Measurements from ENCODE around the gene DPPA4. TPM values are rescaled to one million over a fixed set of nuclear protein-coding genes. Genes with fewer than 3 reads are reported as not detected.

DPPA4 gene
- total RNA-seq, 1 donor from 2014 or later: not detected

Other genes with a start within 250 kb of the DPPA4 start
- not detected in 2 replicates for gene MORC1, start 219.4 kb downstream of the DPPA4 start, total RNA-seq
- gene C3orf85, start 200.8 kb downstream of the DPPA4 start, total RNA-seq: not detected in 2 replicates
- gene DPPA2, start 21.0 kb downstream of the DPPA4 start, total RNA-seq: not detected in 2 replicates

Measured in kidney epithelial cell (primary cell).